Measurements from ENCODE around the gene TDRD1.

The TDRD1 gene

DNA sequence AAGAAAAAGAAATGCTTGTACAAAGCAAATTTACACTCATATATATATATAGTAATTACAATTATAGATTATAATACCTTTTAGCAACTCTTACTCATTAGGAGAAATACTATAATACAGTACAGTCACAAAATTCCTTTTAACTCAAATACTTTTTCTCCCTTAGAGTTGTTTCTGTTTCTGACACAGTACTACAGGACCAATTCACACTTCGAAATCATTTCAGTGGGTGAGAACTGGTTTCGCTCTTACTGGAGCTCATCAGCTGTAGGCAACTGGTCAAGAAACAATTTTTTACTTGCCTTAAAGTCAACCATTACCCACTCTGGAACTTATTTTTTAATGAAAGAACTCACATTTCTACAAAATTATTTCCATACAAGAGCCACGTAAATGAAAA, 11.2 kb upstream of the TDRD1 start:
- Histone ChIP-seq H3K79me2 (ENCODE audit: insufficient read depth, low read length) (peaks cover 70% of the 10 kb centered on the region), H4K20me1 (ENCODE audit: insufficient read depth, low read length) (no peaks in the 10 kb centered on the region)

DNA sequence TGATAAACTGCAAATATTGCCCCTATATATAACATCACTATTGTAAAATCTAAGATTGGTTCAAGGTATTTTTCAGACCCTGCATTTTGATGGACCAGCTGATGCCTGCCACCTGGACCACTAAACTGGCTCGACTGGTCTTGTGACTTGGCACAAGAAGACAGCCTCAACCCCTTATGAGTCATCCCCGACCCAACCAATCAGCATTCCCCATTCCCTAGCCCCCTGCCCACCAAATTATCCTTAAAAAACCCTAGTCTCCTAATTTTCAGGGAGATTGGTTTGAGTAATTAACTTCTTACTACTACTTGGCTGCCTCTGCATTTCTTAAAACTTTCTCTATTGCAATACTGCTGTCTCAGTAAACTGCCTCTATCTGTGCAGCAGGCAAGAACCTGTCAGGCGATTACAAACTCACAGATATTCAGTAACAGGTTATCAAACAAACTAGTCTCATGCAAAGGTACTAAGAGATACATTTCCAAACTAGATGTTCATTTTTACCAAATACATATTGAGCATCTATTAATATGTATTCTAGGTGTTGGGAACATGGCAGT, 10.6 kb upstream of the TDRD1 start:
- Histone ChIP-seq H3K9me2 (ENCODE audit: low read depth, low read length) (no peaks in the 10 kb centered on the region), H2AFZ (ENCODE audit: low read length) (no peak overlapping the region), H3K4me2 (ENCODE audit: low read length) (no peak overlapping the region), H3K27me3 (ENCODE audit: insufficient read depth, low read length) (no peaks in the 10 kb centered on the region), H3F3A (ENCODE audit: insufficient read depth, low read length) (no peaks in the 10 kb centered on the region), H3K79me2 (ENCODE audit: insufficient read depth, low read length) (peaks cover 73% of the 10 kb centered on the region), H3K36me3 (ENCODE audit: insufficient read depth, low read length) (peaks cover 29% of the 10 kb centered on the region), H3K9ac (ENCODE audit: low read length) (no peak overlapping the region), H3K27ac (ENCODE audit: low read depth, low read length, poor library complexity, severe bottlenecking) (no peak overlapping the region), H4K20me1 (ENCODE audit: insufficient read depth, low read length) (no peaks in the 10 kb centered on the region), H3K4me3 (ENCODE audit: low read depth, low read length, poor library complexity, severe bottlenecking) (no peak overlapping the region), H3K4me1 (ENCODE audit: insufficient read depth, low read length, severe bottlenecking) (peaks cover 17% of the 10 kb centered on the region), H3K9me3 (ENCODE audit: low read length) (peaks cover 4% of the 10 kb centered on the region)
- TF ChIP-seq, protein P1, sequence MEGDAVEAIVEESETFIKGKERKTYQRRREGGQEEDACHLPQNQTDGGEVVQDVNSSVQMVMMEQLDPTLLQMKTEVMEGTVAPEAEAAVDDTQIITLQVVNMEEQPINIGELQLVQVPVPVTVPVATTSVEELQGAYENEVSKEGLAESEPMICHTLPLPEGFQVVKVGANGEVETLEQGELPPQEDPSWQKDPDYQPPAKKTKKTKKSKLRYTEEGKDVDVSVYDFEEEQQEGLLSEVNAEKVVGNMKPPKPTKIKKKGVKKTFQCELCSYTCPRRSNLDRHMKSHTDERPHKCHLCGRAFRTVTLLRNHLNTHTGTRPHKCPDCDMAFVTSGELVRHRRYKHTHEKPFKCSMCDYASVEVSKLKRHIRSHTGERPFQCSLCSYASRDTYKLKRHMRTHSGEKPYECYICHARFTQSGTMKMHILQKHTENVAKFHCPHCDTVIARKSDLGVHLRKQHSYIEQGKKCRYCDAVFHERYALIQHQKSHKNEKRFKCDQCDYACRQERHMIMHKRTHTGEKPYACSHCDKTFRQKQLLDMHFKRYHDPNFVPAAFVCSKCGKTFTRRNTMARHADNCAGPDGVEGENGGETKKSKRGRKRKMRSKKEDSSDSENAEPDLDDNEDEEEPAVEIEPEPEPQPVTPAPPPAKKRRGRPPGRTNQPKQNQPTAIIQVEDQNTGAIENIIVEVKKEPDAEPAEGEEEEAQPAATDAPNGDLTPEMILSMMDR (IDR thresholded peaks at IDR 0.05; ENCODE audit: low read length) = no peak
- TF ChIP-seq EZH2 (IDR thresholded peaks at IDR 0.05; ENCODE audit: borderline replicate concordance, low read length) = no peak

More for the DNA sequence above, 11.2 kb upstream of the TDRD1 start:
- H3K27me3 ChIP-seq (ENCODE audit: insufficient read depth, low read length) = no peaks in the 10 kb centered on the region
- H3F3A ChIP-seq (ENCODE audit: insufficient read depth, low read length) = no peaks in the 10 kb centered on the region
- no peaks in the 10 kb centered on the region for H3K9me2 ChIP-seq (ENCODE audit: low read depth, low read length)
- H3K4me2 ChIP-seq (ENCODE audit: low read length) = no peak overlapping the region
- no peak overlapping the region for H3K9ac ChIP-seq (ENCODE audit: low read length)
- peaks cover 14% of the 10 kb centered on the region for H3K4me1 ChIP-seq (ENCODE audit: insufficient read depth, low read length, severe bottlenecking)
- H2AFZ ChIP-seq (ENCODE audit: low read length) = no peak overlapping the region
- TF ChIP-seq EZH2 (IDR thresholded peaks at IDR 0.05; ENCODE audit: borderline replicate concordance, low read length) = no peak
- TF ChIP-seq, protein P1 (IDR thresholded peaks at IDR 0.05; ENCODE audit: low read length) = no peak
- no peak overlapping the region for H3K27ac ChIP-seq (ENCODE audit: low read depth, low read length, poor library complexity, severe bottlenecking)
- H3K4me3 ChIP-seq (ENCODE audit: low read depth, low read length, poor library complexity, severe bottlenecking) = no peak overlapping the region
- peaks cover 4% of the 10 kb centered on the region for H3K9me3 ChIP-seq (ENCODE audit: low read length)
- H3K36me3 ChIP-seq (ENCODE audit: insufficient read depth, low read length) = peaks cover 33% of the 10 kb centered on the region

DNA sequence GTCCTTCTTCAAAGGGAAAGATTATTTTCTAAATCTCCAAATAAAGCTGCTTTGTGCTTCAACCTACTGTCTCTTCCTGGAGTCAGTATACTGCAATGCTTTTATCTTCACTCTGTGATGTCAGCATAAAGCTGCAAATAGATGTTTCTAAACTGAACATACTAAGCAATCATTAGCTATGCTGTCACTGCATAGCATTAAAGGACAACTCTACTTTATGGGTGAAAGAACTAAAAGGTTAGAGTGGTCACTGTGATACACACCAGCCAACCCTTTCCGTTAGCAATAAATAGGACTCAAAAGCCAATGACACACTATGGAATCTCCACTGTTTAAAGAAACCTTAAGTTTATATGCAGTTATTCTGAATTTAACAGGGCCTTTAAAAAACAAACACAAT, 6.9 kb upstream of the TDRD1 start:
- H3K79me2 ChIP-seq (ENCODE audit: insufficient read depth, low read length) = peaks cover 57% of the 10 kb centered on the region
- peak overlapping the region; percentile 93 for H3K4me3 ChIP-seq (ENCODE audit: low read depth, low read length, poor library complexity, severe bottlenecking)
- peak overlapping the region; percentile 90; the same call in 1 of the 2 replicates for H3K9ac ChIP-seq (ENCODE audit: low read length)
- H3K36me3 ChIP-seq (ENCODE audit: insufficient read depth, low read length) = peaks cover 26% of the 10 kb centered on the region
- no peaks in the 10 kb centered on the region for H4K20me1 ChIP-seq (ENCODE audit: insufficient read depth, low read length)
- peak overlapping the region; percentile 89 for H3K4me2 ChIP-seq (ENCODE audit: low read length)
- H3K4me1 ChIP-seq (ENCODE audit: insufficient read depth, low read length, severe bottlenecking) = peaks cover 22% of the 10 kb centered on the region
- H3K27me3 ChIP-seq (ENCODE audit: insufficient read depth, low read length) = no peaks in the 10 kb centered on the region
- TF ChIP-seq EZH2 (IDR thresholded peaks at IDR 0.05; ENCODE audit: borderline replicate concordance, low read length) = no peak
- TF ChIP-seq, protein P1 (IDR thresholded peaks at IDR 0.05; ENCODE audit: low read length) = no peak
- no peak overlapping the region for H2AFZ ChIP-seq (ENCODE audit: low read length)
- H3K27ac ChIP-seq (ENCODE audit: low read depth, low read length, poor library complexity, severe bottlenecking) = no peak overlapping the region
- no peaks in the 10 kb centered on the region for H3F3A ChIP-seq (ENCODE audit: insufficient read depth, low read length)
- peaks cover 4% of the 10 kb centered on the region for H3K9me3 ChIP-seq (ENCODE audit: low read length)
- no peaks in the 10 kb centered on the region for H3K9me2 ChIP-seq (ENCODE audit: low read depth, low read length)
